Kidney glomerular epithelial cell (primary cell): Measurements from ENCODE around the gene STX16.

ENCODE experiments used
- DNase-seq: peaks from one replicate; lab custom pipeline; 2025; lab: John Stamatoyannopoulos, UW

STX16 gene

DNA sequence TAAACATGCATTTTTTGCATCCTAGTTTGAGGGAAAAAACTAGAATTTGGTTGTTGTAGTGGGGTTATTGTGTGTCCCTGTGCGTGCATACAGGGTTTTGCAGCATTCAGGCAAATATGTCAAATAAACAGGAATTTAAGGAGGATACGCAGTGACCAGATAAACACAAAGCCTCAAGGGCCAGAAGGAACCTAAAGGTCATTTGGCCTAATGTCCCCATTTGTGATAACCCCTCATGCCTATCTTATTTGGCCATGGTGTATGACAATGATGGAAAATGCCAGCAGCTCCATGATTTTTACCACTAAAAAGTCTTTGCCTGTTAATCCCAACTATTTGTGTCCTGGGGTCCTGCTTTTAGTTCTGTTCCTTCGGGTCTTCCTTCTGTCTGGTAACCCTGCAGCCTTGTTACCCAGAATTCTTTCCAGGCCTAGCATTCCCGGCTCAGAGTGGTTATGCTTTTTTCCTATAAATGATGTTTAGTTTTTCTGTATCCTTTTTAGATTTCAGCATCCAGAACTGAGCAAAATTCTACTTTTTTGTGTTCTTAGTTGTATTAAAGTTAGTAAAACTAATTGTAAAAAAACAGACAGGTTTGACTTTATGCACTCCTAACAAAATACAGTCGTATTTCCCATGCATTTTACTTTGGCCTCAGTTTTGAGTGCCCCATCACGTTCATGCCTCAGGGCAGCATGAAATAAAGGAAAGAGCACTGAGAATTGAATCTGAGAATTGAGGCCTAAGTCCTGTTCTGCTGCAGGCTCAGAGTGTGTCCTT is 4.4 kb downstream of the STX16 start:
- DNase-seq: no peak

DNA sequence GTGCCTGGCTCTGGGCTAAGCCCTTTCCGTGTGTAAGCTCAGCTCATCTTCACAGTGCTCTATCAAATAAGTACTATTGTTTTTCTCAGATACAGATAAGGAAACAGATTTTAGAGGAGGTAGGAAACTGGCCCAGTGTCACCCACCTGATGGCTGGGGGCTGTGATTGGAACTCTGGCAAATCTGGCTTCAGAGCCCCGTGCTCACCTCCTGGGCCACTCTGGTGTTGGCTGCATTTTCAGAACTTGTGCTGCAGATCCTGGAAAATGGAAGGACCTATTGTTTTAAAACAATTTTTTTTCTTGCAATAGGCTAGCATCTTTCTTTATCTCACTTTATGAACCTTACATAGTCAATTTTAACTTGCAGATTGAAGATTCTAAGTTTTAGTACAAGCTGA is 5.7 kb downstream of the STX16 start:
- no peak for DNase-seq

DNA sequence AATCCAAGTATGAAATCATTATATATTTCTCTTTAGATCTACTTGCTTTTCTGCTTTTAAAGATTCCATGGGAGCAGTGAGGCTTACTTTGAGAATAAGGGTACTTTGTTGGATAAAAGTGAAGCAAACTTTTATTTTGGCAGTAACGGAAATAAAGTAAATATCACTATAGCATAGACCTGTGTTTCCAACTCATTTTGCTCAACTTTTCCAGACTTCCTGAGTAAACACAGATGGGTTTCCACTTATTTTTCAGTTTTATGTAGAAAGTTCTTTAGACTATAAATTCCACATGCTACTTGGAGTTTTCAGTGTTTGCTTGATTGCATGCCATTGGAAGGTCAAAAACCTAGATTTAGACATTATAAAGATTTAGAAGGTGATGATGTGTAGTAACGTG is 6.2 kb downstream of the STX16 start:
- no peak for DNase-seq

DNA sequence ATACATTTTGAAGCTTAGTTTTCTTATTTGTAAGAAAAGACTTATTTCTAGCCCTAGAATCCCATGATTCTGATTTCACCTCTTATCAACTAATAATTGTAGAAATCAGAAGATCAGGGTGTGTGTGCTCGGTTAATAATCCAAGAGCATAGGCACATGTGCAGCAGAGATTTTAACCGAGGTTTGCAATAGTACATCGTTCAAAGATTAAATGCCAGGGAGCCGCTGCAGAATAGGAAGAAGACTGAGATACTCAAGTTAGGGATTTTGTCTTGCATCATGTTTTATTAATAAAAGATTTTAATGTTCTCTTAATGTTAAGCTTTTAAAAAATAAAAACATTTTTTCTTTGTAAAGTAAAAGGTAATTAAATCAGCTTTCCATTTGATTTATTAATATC is 6.9 kb downstream of the STX16 start:
- no peak for DNase-seq

DNA sequence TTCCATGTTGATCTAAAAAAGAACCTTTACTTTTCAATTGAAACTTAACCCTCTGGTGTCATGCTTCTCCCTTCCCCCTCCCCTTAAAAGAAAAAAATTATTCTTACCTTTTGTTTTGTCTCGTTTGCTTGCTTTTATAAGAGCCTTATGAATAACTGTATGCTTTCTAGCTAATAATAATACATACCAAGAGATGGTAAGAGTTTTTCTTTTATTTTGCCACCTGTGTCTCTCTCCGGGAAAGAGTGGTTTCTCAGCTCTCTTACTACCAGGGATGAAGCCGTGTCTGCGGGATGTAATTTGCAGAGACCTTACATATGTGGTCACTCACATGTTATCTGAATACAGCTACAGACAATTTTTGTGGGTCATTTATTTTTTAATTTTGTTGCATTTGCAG is 7.7 kb downstream of the STX16 start:
- no peak for DNase-seq

DNA sequence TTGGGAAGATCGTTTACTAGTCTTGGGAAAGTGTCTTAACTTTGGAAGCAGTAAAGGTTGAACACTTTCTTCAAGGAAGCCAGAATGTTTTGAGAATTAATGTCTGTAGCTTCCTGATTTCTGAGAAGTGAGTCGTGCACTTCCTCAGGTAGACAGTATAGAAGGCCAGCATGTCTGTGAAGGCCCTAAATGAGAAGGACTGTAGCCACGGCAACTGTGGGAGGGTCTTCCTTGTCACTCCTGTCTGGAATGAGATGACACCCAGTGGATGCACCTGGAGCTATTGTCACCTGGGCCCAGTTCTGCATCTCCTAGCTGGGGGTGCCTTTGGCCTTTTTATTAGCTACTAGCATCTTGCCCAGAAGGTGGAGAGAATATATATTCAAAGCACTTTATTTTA is 8.8 kb downstream of the STX16 start:
- no peak for DNase-seq

DNA sequence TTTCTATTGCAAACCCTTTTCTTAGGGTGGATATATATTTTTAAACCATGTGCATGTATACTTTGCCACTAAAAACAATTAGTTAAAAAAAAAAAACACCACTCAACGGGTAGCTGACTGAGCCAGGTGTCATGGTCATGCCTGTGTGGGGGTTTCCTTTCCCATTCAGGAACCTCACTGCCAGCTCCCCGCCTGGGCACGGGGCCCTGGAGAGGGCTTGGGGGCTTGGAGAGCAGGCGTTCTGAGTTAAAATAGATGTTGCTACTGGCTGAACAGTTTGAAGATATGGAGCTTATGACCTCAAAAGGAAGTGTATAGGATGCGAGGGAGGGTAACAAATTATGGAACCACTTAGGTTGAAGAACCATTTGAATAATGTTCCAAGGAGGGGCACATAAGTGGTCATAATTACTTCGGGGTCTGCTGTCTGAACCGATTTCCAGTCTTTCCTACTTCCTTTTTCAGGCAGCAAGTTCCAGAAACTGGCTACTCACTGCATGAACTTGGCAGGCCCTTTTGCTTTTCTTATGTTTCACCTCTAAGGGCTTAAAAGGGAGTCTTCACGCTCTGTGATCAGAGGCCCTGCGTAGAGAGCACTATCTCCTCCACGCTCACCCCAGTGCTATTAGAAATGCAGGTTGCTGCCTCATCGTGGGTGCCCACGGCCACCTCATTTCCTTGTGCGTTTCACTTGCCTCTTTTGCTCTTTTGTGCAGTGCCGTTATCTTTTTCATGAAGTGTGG is 9.9 kb downstream of the STX16 start:
- peak; percentile 3 for DNase-seq

DNA sequence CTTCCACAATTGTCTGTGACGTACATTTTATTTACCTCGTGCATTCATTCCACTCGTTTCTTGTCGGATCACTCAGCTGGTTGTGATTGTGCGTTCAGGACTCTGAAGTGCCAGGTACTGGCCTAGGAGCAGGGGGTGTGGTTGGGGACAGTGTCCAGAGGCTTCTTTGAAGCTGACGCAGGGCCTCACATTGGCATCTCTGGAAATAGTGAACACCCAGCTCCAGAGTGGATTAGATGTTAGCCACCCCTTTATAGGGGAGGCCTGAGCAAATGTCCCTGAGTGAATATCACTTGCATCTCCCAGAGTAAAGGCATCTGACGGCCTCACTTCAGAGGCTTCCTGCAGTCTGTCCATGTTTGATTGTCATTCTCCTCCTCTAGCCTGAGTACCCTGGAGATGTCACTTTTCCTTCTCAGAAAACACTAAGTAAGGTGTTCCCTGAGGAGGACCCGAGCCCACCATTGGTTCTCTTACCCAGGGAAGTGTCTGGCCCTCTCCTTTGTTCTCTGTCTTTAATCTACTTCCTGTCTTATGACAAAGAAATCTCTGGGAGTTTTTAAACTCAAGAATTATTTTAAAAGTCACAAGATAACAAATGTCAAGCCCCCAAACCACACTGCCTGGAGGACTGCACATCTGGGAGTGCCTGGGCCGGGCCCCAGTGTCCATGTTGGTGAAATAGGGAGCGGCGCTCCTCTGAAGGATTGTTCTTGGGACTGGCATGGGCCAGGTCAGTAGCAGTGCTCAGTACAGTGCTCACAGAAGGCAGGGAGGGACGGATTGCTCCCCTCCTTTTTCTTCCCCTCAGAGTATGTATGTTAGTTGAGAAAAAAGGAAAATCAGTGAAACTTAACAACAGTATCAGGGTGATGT is 10.8 kb downstream of the STX16 start:
- no peak for DNase-seq

DNA sequence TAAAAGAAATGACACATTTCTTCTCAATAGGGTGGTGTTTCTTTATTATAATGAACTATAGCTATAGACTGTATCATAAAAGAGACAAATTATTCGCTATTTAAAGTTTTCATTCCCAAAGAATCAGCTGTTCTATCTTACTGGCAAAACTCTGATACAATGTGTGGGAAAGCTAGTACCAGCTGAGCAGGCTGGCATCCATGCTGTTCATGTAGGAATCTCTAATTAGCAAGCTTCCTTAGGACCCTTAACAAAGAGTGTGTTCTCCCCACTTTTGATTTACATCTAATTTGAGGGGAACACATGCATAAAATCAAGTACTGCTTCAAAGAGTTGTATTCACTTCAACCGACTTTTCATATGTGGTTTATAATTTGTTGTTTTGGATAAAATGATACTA is 13.2 kb downstream of the STX16 start:
- no peak for DNase-seq

DNA sequence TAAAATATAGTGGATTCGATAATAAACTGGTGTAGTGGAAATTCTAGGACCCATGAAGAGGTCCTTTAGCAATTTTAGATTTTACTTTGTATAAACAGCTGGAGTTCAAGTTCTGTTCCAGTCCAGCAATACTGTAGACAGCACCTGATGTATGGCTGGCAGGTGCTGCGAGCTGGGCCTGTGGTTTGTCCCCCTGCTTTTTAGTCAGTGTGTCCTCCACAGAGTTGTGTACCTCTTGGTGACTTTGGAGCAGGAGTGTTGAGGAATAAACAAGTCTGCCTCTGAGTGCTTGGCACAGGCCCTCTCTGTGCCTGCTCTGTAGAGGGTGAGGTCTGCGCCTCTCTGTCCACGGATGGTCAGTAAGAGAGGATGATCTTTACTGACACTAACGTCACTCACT is 13.8 kb downstream of the STX16 start:
- no peak for DNase-seq

DNA sequence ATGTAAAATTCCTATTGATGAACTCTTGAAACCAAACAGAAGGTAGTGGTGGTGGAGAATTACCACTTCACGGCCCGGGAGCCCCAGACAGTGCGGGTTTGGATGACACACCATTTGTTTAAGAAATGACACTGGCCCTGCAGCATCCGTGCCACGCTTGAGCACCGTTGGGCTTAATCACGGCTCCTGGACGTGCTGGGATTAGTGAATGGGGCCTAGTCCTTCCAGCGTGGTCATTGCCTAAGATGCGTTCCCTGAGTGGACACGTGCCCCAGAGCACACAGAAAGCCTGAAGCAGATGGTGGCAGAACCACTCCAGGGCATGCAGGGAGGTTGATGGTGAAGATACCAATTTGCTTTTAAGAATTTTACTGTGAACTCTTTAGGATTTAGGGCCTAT is 14.5 kb downstream of the STX16 start:
- no peak for DNase-seq

DNA sequence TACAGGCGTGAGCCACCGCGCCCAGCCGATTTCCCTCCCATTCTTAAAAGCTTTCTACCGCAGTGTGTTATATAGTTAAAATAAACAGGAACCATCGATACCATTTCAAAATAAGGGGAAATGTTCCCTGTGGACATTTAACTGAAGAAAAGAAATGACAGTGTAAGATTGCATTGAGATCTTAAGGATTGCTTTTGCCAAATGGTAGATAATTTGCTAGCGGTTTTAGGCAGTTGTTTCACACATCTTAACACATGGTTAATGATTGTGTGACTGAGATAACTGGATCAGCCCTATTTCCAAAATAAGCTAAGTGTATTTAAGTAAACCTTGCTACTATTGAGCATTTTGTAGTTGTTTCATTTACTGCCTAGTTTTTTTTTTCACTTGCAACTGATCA is 15.6 kb downstream of the STX16 start:
- DNase-seq: no peak

DNA sequence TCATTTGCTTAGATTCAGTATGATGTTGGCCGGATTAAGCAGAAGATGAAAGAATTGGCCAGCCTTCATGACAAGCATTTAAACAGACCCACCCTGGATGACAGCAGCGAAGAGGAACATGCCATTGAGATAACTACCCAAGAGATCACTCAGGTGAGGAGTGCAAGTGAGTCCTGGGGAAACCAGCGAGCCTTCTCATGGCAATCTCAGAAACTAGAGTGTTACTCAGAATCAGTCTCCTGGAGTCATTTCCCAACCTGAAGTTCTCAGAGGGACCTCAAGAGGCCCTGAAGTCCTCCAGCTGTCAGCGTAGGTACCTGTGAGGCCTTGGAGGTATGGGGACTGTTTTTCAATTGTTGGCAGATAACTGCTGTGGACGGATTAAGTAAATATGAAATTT is 16.9 kb downstream of the STX16 start:
- no peak for DNase-seq

DNA sequence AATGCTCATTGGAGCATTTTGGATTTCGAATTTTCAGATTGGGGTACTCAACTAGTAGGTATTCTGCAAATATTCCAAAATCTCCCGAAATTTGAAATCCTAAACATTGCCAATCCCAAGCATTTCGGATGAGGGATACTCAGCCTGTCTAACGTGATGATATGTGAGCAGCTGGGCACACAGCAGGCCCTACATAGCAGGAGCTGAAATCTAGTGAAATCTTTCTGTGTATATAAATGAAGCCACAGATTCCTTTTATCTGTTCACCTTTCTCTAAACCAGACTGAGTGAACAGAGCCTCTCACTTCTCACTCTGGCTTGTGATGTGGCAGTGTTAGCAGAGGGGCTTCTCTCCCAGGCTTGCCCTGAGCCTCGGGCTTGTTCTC is 17.8 kb downstream of the STX16 start:
- DNase-seq: no peak

DNA sequence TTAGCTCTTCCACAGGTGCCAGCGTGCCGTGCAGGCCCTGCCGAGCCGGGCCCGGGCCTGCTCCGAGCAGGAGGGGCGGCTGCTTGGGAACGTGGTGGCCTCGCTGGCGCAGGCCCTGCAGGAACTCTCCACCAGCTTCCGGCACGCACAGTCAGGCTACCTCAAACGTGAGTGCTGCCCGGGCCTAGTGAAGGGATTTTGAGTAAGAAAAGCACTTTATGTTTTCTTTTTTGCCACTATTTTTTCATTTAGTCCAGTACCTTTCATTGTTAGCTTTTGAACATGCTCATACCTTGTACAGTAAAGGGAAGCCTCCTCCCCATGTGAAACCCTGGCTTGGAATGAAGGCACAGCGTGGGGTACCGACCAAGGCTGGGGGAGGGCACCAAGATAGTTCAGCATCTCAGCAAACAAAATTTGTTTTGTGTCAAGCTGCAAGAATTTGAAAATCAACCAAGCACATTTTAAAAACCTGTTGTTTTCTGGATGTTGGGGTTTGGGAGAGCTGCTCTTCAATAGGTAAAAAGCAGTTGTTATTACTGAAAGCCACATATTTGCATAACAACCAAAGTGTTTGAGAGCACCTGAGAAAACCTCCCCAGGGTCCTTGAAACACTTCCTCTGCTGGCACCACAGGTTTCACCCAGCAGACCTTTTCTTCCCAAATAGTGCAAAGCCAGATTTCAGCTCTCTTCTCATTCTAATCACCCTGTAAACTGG is 18.4 kb downstream of the STX16 start:
- no peak for DNase-seq

DNA sequence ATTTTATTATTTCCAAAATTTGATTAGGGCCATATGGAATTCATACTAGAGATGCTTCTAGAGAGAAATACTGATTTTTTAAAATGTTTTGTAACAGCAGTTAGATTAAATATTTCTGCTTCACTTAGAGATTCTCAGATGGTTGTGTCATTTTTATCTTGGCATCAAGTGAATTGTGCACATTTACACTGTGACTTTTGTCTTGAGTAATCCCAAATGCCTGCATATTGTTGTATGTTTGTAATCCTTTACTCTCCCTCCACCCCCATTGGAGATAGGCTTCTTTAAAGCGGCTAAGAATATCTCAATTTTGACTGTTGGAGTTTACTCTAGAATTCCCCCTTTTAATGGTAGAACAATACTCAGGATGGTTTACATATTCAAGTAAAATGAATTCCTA is 19.0 kb downstream of the STX16 start:
- no peak for DNase-seq

DNA sequence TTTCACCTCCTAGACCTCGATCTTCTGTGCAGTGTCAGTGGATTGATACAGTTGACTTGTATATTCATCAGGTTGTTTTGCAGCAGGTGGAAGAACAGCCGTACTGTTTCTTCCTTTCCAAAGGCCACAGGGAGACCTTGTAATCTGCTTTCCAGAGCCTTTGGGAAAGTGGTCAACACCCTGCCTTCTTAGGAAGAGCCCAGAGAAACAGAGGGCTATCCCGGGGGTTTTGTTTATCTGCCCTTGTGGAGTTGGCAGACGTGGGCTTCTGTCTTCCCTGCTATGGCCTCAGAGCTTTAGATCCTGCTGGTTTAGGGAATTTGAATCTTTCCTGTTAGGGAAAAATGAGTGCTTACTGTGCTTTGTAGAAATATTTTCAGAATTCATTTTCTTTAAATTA is 19.6 kb downstream of the STX16 start:
- DNase-seq: no peak

DNA sequence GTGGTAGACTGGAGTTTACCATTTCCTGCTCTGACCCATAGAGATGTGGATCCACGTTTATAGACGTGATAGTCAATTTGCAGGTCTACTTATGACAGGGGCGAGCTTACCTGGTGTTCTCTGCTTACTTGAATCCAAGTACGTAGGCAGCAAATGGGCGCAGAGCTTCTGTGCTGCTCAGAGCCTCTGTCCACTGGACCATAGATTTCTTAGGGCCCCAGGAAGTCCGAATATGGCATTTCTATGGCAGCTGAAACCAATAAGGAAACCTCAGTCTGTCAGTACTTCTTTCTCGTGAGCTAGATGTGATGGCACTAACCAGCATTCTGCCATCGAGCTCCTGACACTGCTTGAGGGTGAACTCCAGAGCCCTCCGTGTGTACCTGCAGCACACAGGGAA is 22.0 kb downstream of the STX16 start:
- DNase-seq: no peak

DNA sequence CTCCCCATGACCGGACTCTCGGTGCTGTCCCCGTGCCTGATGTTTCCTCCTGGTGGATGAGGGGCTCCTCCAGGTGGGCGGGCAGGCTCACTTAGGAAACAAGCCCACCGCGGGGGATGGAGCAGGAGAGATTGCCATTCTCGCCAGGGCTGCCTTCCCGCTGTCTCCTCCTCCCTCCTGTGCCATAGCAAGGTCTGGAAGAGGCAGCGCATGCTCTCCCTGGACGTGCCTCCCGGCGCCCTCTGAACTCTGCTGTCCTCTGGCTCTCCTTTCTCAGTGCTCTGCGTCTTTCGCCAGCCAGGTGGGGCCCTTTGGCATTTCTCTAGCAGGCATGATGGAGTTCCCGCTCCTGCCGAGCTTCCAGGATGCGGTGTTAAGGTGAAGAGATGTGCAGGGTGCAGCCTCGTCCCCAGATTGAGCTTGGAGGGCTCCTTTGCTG is 24.1 kb downstream of the STX16 start:
- DNase-seq: no peak

DNA sequence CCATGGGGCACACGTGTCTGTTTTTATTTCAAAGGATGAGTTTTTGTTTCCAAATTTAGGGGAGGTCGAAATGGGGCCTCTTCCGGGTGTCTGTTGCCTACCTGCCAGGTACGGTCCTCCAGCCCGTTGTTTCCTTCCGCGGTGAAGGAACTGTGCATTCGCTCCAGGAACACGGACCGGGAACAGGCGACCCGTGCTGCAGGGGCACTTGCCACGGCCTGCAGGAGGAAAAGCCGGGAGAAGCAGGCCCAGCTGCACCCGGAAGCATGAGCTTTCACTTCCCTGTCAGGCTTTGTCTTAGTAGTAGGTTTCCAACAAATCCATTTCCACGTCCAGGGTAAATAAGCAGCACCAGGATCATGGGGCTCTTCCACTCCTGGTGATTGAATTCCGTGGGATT is 24.6 kb downstream of the STX16 start:
- DNase-seq: no peak

DNA sequence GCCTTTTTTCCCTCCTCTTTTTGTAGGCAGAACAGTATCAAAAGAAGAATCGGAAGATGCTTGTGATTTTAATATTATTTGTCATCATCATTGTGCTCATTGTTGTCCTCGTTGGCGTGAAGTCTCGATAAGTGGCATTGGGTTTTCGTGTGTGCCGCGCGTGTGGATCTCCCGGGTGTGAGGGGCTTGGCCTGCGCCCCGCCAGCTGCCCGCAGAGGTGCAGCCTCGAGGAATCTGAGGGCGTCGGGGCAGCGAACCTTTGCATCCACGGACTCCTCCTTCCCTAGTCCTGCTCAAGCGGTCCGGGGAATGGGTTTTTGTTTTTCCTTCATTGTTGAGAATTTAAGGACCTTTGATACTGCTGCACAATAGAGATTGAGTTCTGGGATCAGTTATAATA is 25.1 kb downstream of the STX16 start:
- no peak for DNase-seq

DNA sequence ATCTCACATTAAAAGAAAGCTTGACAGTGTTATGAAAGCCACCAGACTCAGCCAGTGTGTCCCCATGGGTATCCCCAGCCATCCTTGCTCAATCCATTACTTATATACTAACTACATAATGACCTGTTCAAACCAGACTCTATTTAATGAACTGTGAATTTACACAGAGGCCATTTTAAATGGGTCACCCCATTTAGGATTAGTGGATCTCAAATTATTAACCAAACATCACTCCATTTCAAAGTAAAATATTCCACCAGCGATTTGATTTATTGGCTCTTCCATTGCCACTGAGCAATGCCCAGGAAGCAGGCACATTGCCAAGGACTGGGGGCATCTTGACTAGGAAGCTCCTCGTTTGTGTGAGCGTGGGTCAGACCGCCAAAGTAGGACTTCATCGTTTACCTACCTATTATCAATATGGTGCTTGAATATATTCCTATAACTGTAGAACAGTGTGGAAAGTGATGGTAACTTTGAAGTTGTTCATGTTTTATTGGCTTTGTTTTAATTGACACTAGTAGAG is 26.1 kb downstream of the STX16 start:
- no peak for DNase-seq
